GM12878 (cell line): ENCODE results near the gene ITGA6. TPM values are rescaled to one million over a fixed set of nuclear protein-coding genes. Genes with fewer than 3 reads are reported as not detected.

Experiments
- BACH1 ChIP-seq: fragments of 450-650 bp; IDR thresholded peaks from 2 replicates; pipeline ENCODE4 v1.6.1; 2017; ENCODE audit warnings: mild to moderate bottlenecking, borderline replicate concordance
- MLLT1 ChIP-seq: fragments of 450-650 bp; IDR thresholded peaks from 2 replicates; pipeline ENCODE4 v1.6.1; 2016; ENCODE audit warnings: mild to moderate bottlenecking
- NFIC ChIP-seq: IDR thresholded peaks from 2 replicates; pipeline ENCODE4 v1.6.1; 2012; ENCODE audit warnings: low read depth, mild to moderate bottlenecking, inconsistent platforms, low read length, moderate library complexity
- NFXL1 ChIP-seq: fragments of 450-650 bp; IDR thresholded peaks from 2 replicates; pipeline ENCODE4 v1.6.1; 2017; ENCODE audit warnings: antibody characterized with exemption, mild to moderate bottlenecking, borderline replicate concordance
- NKRF ChIP-seq: fragments of 450-650 bp; conservative IDR thresholded peaks from 2 replicates; pipeline ENCODE4 v1.6.1; 2017; ENCODE audit warnings: mild to moderate bottlenecking, moderate library complexity
- PKNOX1 ChIP-seq: fragments of 450-650 bp; IDR thresholded peaks from 2 replicates; pipeline ENCODE4 v1.6.1; 2016; ENCODE audit warnings: mild to moderate bottlenecking
- RAD51 ChIP-seq: fragments of 450-650 bp; IDR thresholded peaks from 2 replicates; pipeline ENCODE4 v1.6.1; 2016; ENCODE audit warnings: moderate library complexity, mild to moderate bottlenecking, inconsistent platforms
- RELB ChIP-seq: fragments of 450-650 bp; IDR thresholded peaks from 2 replicates; pipeline ENCODE4 v1.6.1; 2017; ENCODE audit warnings: low read depth, mild to moderate bottlenecking, moderate library complexity
- RFX5 ChIP-seq: IDR thresholded peaks from 2 replicates; pipeline ENCODE4 v1.6.1; 2011; ENCODE audit warnings: low read depth, low read length, improper control_type of control experiment
- SMAD5 ChIP-seq: IDR thresholded peaks from 2 replicates; pipeline ENCODE4 v1.6.1; 2016; ENCODE audit warnings: antibody characterized with exemption, low read depth
- USF2 ChIP-seq: IDR thresholded peaks from 2 replicates; pipeline ENCODE4 v1.6.1; 2011; ENCODE audit warnings: low read depth, low read length, improper control_type of control experiment, borderline replicate concordance
- YBX1 ChIP-seq: fragments of 450-650 bp; IDR thresholded peaks from 2 replicates; pipeline ENCODE4 v1.6.1; 2016; ENCODE audit warnings: antibody characterized with exemption
- ZBTB11 ChIP-seq: fragments of 450-650 bp; formaldehyde crosslinking; IDR thresholded peaks from 2 replicates; pipeline ENCODE4 v1.5.0; 2022; ENCODE audit warnings: mild to moderate bottlenecking, missing genetic modification characterization
- ZBTB40 ChIP-seq: fragments of 450-650 bp; IDR thresholded peaks from 2 replicates; pipeline ENCODE4 v1.6.1; 2016; ENCODE audit warnings: mild to moderate bottlenecking, moderate library complexity, borderline replicate concordance
- polyA plus RNA-seq, 11 experiments: library from polyadenylated mRNA; depleted of rRNA in 4 of 11; unstranded in 6 of 11; stranded (reverse) in 5 of 11; fragments of >200 nt; fragmentation: Nextera tagmentation in 4 of 11; fragmentation: Illumina TruSeq in 1 of 11; extraction: Ambion mirVana in 4 of 11; extraction: Trizol in 1 of 11; gene quantifications; 1 replicate in 1 of 11; 2 replicates in 10 of 11; pipeline versions ENCODE4 v1.2.1 to v1.2.3, GENCODE V29; 2011 to 2016; ENCODE audit warnings: inconsistent platforms in 2 of 11, missing spikeins in 2 of 11, low read depth in 1 of 11
- total RNA-seq, 4 experiments: library from RNA; depleted of rRNA in 3 of 4; stranded (reverse); fragments of >200 nt in 3 of 4; fragmentation: Illumina TruSeq in 1 of 4; extraction: Trizol in 1 of 4; gene quantifications; 2 replicates each; pipeline versions ENCODE4 v1.2.1 to v1.2.3, GENCODE V29; 2013 to 2021

The ITGA6 gene
- total and polyA plus RNA-seq, 10 of the 15 experiments (the other 5 are each of a cell fraction or from before 2014, with no cell fraction given) = 0.01 to 0.36 (median 0.14) TPM; not detected in 2

- TF ChIP-seq ZBTB11 (no peak), NFXL1 (no peak), RFX5 (no peak), ZBTB40 (no peak), PKNOX1 (no peak), RELB (no peak), MLLT1 (no peak), USF2 (no peak), BACH1 (no peak), NFIC (no peak), RAD51 (no peak), NKRF (no peak), SMAD5 (no peak), YBX1 (no peak)
Observed at GRCh38 chr2:172462849-172463381, 35.5 kb downstream of the ITGA6 start (continued).
